GM23338 (cell line): ENCODE data around the gene LRP1B. TPM values are rescaled to one million over a fixed set of nuclear protein-coding genes. Genes with fewer than 3 reads are reported as not detected.

ENCODE experiments used
- ATAC-seq: fragments of 200-7000 bp; cut with Tn5 transposase; 3 replicates; pipeline ENCODE4 v1.9.1; 2020
- DNase-seq: peaks from one replicate; pipeline ENCODE4 v3.0.0-alpha.2; 2015; ENCODE audit warnings: low spot score
- H2AFZ ChIP-seq: fragments of 200-600 bp; sonication (generic); 2 replicates; pipeline ENCODE4 v1.8.0; 2016; ENCODE audit warnings: antibody characterized with exemption, mild to moderate bottlenecking, moderate library complexity
- H3F3A ChIP-seq: fragments of 200-600 bp; sonication (generic); replicated peaks from 2 replicates; pipeline ENCODE4 v1.8.0; 2017; ENCODE audit warnings: antibody characterized with exemption, mixed run types, low read depth
- H3K27ac ChIP-seq: fragments of 200-600 bp; sonication (generic); 2 replicates; pipeline ENCODE4 v1.6.1; 2016; ENCODE audit warnings: low read depth
- H3K27me3 ChIP-seq: fragments of 200-600 bp; sonication (generic); 2 replicates; pipeline ENCODE4 v1.8.0; 2016; ENCODE audit warnings: mild to moderate bottlenecking, mixed run types, moderate library complexity; ENCODE audit not compliant: insufficient read depth
- H3K36me3 ChIP-seq: fragments of 200-600 bp; sonication (generic); 2 replicates; pipeline ENCODE4 v1.8.0; 2016; ENCODE audit warnings: mild to moderate bottlenecking; ENCODE audit not compliant: insufficient read depth
- H3K4me1 ChIP-seq: fragments of 200-600 bp; sonication (generic); 2 replicates; pipeline ENCODE4 v1.8.0; 2016; ENCODE audit warnings: mild to moderate bottlenecking, moderate library complexity; ENCODE audit not compliant: insufficient read depth
- H3K4me2 ChIP-seq: fragments of 200-600 bp; sonication (generic); 2 replicates; pipeline ENCODE4 v1.7.1; 2017; ENCODE audit warnings: mixed run types
- H3K4me3 ChIP-seq: fragments of 200-600 bp; sonication (generic); 2 replicates; pipeline ENCODE4 v1.6.1; 2016; ENCODE audit warnings: mixed run types
- H3K79me2 ChIP-seq: fragments of 200-600 bp; sonication (generic); replicated peaks from 2 replicates; pipeline ENCODE4 v1.8.0; 2017; ENCODE audit warnings: mild to moderate bottlenecking; ENCODE audit not compliant: insufficient read depth
- H3K9me2 ChIP-seq: fragments of 200-600 bp; sonication (generic); 2 replicates; pipeline ENCODE4 v1.8.0; 2017; ENCODE audit not compliant: insufficient read depth
- H4K20me1 ChIP-seq: fragments of 200-600 bp; sonication (generic); replicated peaks from 2 replicates; pipeline ENCODE4 v1.8.0; 2017; ENCODE audit warnings: mild to moderate bottlenecking; ENCODE audit not compliant: insufficient read depth
- H3K27ac Mint-ChIP-seq: 2 replicates; pipeline ENCODE4 v1.8.0; 2020; ENCODE audit warnings: inconsistent platforms, mild to moderate bottlenecking, moderate library complexity, mixed read lengths
- H3K27me3 Mint-ChIP-seq: 3 replicates; pipeline ENCODE4 v1.8.0; 2022; ENCODE audit warnings: low read depth, mild to moderate bottlenecking, moderate library complexity, mixed read lengths, inconsistent platforms; ENCODE audit not compliant: insufficient read depth, poor library complexity
- H3K36me3 Mint-ChIP-seq: 3 replicates; pipeline ENCODE4 v1.8.0; 2021; ENCODE audit warnings: low read depth, mild to moderate bottlenecking, inconsistent platforms, moderate library complexity, mixed read lengths
- H3K4me1 Mint-ChIP-seq: 3 replicates; pipeline ENCODE4 v1.8.0; 2020; ENCODE audit warnings: mild to moderate bottlenecking, inconsistent platforms, mixed read lengths
- H3K4me3 Mint-ChIP-seq: 3 replicates; pipeline ENCODE4 v1.8.0; 2021; ENCODE audit warnings: moderate library complexity, mild to moderate bottlenecking, inconsistent platforms, mixed read lengths
- H3K9me3 Mint-ChIP-seq: 3 replicates; pipeline ENCODE4 v1.8.0; 2020; ENCODE audit warnings: moderate library complexity, mild to moderate bottlenecking, inconsistent platforms, mixed read lengths
- CREB1 ChIP-seq: fragments of 250-450 bp; sonication (Bioruptor Pico); IDR thresholded peaks from 2 replicates; pipeline ENCODE4 v1.5.0; 2020; ENCODE audit warnings: low read depth, mild to moderate bottlenecking, moderate library complexity
- CTCF ChIP-seq, 2 experiments: fragments of 200-600 bp in 1 of 2; sonication (generic) in 1 of 2; conservative IDR thresholded peaks; 2 replicates each; pipeline versions ENCODE4 v1.5.1 to v1.6.1; 2016 to 2017; ENCODE audit warnings: antibody characterized with exemption in 2 of 2, low read depth in 2 of 2, mild to moderate bottlenecking in 2 of 2, moderate library complexity in 1 of 2
- ETS1 ChIP-seq: IDR thresholded peaks from 2 replicates; pipeline ENCODE4 v1.6.1; 2016; ENCODE audit warnings: antibody characterized with exemption
- EZH2 ChIP-seq: fragments of 200-600 bp; sonication (generic); IDR thresholded peaks from one replicate; pipeline ENCODE4 v1.8.0; 2017; ENCODE audit warnings: antibody characterized with exemption, mild to moderate bottlenecking, low read depth; ENCODE audit not compliant: unreplicated experiment
- EZH2phosphoT487 ChIP-seq: fragments of 200-600 bp; sonication (generic); IDR thresholded peaks from one replicate; pipeline ENCODE4 v1.8.1; 2018; ENCODE audit warnings: antibody characterized with exemption; ENCODE audit not compliant: unreplicated experiment
- JUNB ChIP-seq: IDR thresholded peaks from one replicate; pipeline ENCODE4 v1.6.1; 2016; ENCODE audit warnings: antibody characterized with exemption; ENCODE audit not compliant: unreplicated experiment
- NANOG ChIP-seq: IDR thresholded peaks from 2 replicates; pipeline ENCODE4 v1.6.1; 2016; ENCODE audit warnings: antibody characterized with exemption, borderline replicate concordance
- POLR2AphosphoS5 ChIP-seq: IDR thresholded peaks from 2 replicates; pipeline ENCODE4 v1.6.1; 2016; ENCODE audit warnings: antibody characterized with exemption, low read depth
- REST ChIP-seq: IDR thresholded peaks from one replicate; pipeline ENCODE4 v1.6.1; 2018; ENCODE audit warnings: antibody characterized with exemption; ENCODE audit not compliant: unreplicated experiment
- STAT1 ChIP-seq: IDR thresholded peaks from one replicate; pipeline ENCODE4 v1.6.1; 2016; ENCODE audit warnings: antibody characterized with exemption; ENCODE audit not compliant: unreplicated experiment
- ZNF114 ChIP-seq: fragments of 250-450 bp; sonication (Bioruptor Pico); IDR thresholded peaks from 2 replicates; pipeline ENCODE4 v1.5.0; 2020; ENCODE audit warnings: mild to moderate bottlenecking, moderate library complexity
- ZNF331 ChIP-seq: fragments of 250-450 bp; sonication (Bioruptor Pico); IDR thresholded peaks from 2 replicates; pipeline ENCODE4 v1.5.0; 2020; ENCODE audit warnings: low read depth, mild to moderate bottlenecking, moderate library complexity
- polyA plus RNA-seq: library from polyadenylated mRNA; unstranded; fragments of >200 nt; fragmentation: Nextera tagmentation; extraction: Ambion mirVana; gene quantifications from 2 replicates; pipeline ENCODE4 v1.2.1, GENCODE V29; 2016
- total RNA-seq: library from RNA; depleted of rRNA; stranded (reverse); fragments of >200 nt; shearing (Covaris generic); gene quantifications from 2 replicates; pipeline ENCODE4 v1.2.3, GENCODE V29; 2014

The LRP1B gene
- total and polyA plus RNA-seq, 2 experiments from 2014 or later: 0.15 to 0.97 TPM

- TF ChIP-seq ZNF331 (CRISPR knock-in tag) (no peak), CTCF (conservative IDR thresholded peaks at IDR 0.05; ENCODE audit: low read depth in 2 of 2) (no peak), CREB1 (no peak), JUNB (no peak), STAT1 (no peak), EZH2phosphoT487 (no peak), ZNF114 (no peak), REST (no peak), NANOG (no peak), EZH2 (no peak), POLR2AphosphoS5 (no peak), ETS1 (no peak)
- DNase-seq: no peak
- no peaks in the 10 kb centered on the region for H3K27me3 ChIP-seq
- 0 out of 2 replicates have a peak, but pooled peaks cover 4% of the 10 kb centered on the region for H3K4me1 ChIP-seq
- no peaks in the 10 kb centered on the region for H3K9me2 ChIP-seq
- H4K20me1 ChIP-seq: no peaks in the 10 kb centered on the region
- ATAC-seq: no peak
- H2AFZ ChIP-seq: no peak overlapping the region
- H3K36me3 Mint-ChIP-seq: no peaks in the 10 kb centered on the region
- no peaks in the 10 kb centered on the region for H3K36me3 ChIP-seq
- H3K79me2 ChIP-seq: no peaks in the 10 kb centered on the region
- no peaks in the 10 kb centered on the region for H3K27me3 Mint-ChIP-seq
- H3K4me3 ChIP-seq: no peak overlapping the region
- no peak overlapping the region for H3K27ac Mint-ChIP-seq
- no peaks in the 10 kb centered on the region for H3F3A ChIP-seq
- no peaks in the 10 kb centered on the region for H3K9me3 Mint-ChIP-seq
- no peak overlapping the region for H3K27ac ChIP-seq
- no peak overlapping the region for H3K4me3 Mint-ChIP-seq
- H3K4me2 ChIP-seq: no peak overlapping the region
- H3K4me1 Mint-ChIP-seq: no peaks in the 10 kb centered on the region; the same call in 2 of the 3 replicates
Measured at GRCh38 chr2:141676139-141676538, 454.7 kb downstream of the LRP1B start.
